Measurements from ENCODE around the gene SMC1B. TPM values are rescaled to one million over a fixed set of nuclear protein-coding genes. Genes with fewer than 3 reads are reported as not detected.
A peak's percentile ranks its signal among the peaks of the same experiment; 100 is the strongest.

Gene SMC1B
- total RNA-seq, 1 donor from 2014 or later, result not detected

- intact Hi-C loops (cut with micrococcal nuclease), result no loop called here
- Histone ChIP-seq H3K27ac (replicated peaks) (no peak overlapping the region), H3K4me3 (no peak overlapping the region), H3K36me3 (no peaks in the 10 kb centered on the region), H3K9me3 (replicated peaks) (no peaks in the 10 kb centered on the region), H3K4me1 (no peaks in the 10 kb centered on the region), H3K27me3 (ENCODE audit: low read depth) (no peaks in the 10 kb centered on the region)
- no peak for TF ChIP-seq CTCF (IDR thresholded peaks at IDR 0.05; ENCODE audit: borderline replicate concordance)
- DNase-seq, result no peak
Measured at GRCh38 chr22:45351956-45352355, 61.4 kb downstream of the SMC1B start.

GRCh38 chr22:45349916-45350315, 63.5 kb downstream of the SMC1B start:
- DNase-seq, result no peak
- Histone ChIP-seq H3K27me3 (ENCODE audit: low read depth) (no peaks in the 10 kb centered on the region), H3K4me3 (no peak overlapping the region), H3K9me3 (replicated peaks) (no peaks in the 10 kb centered on the region), H3K36me3 (no peaks in the 10 kb centered on the region), H3K4me1 (no peaks in the 10 kb centered on the region), H3K27ac (replicated peaks) (no peak overlapping the region)
- intact Hi-C loops (cut with micrococcal nuclease), result no loop called here
- no peak for TF ChIP-seq CTCF (IDR thresholded peaks at IDR 0.05; ENCODE audit: borderline replicate concordance)

GRCh38 chr22:45344334-45344733, 69.1 kb downstream of the SMC1B start:
- H3K27ac ChIP-seq (replicated peaks), result no peak overlapping the region
- no peak for TF ChIP-seq CTCF (IDR thresholded peaks at IDR 0.05; ENCODE audit: borderline replicate concordance)
- H3K4me1 ChIP-seq, result peaks cover 18% of the 10 kb centered on the region
- H3K27me3 ChIP-seq (ENCODE audit: low read depth), result no peaks in the 10 kb centered on the region
- H3K9me3 ChIP-seq (replicated peaks), result no peaks in the 10 kb centered on the region
- no peak overlapping the region for H3K4me3 ChIP-seq
- H3K36me3 ChIP-seq, result peaks cover 11% of the 10 kb centered on the region
- DNase-seq, result no peak
- intact Hi-C loops (cut with micrococcal nuclease), result no loop called here

DNA sequence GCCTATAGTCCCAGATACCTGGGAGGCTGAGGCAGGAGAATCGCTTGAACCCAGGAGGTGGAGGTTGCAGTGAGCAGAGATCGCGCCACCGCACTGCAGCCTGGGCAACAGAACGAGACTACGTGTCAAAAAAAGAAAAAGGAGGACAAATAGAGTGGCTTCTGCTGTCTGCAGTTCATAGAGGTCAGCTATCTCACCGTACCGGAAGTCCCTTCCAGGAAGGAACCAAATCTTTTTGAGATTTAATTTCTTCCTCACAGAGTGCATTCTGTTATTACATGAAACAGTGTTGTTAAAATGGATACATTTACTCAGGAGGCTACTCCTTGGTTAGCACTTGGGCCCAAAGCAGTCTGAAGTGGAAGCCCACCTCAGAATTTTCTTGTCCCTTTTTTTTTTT, 70.3 kb downstream of the SMC1B start:
- TF ChIP-seq CTCF (IDR thresholded peaks at IDR 0.05; ENCODE audit: borderline replicate concordance), result no peak
- Histone ChIP-seq H3K4me1 (peaks cover 18% of the 10 kb centered on the region), H3K27me3 (ENCODE audit: low read depth) (no peaks in the 10 kb centered on the region), H3K36me3 (peaks cover 22% of the 10 kb centered on the region), H3K27ac (replicated peaks) (no peak overlapping the region), H3K9me3 (replicated peaks) (no peaks in the 10 kb centered on the region), H3K4me3 (no peak overlapping the region)
- intact Hi-C loops (cut with micrococcal nuclease), result no loop called here
- no peak for DNase-seq

- H3K4me1 ChIP-seq, result peaks cover 32% of the 10 kb centered on the region
- DNase-seq, result no peak
- no peak overlapping the region for H3K4me3 ChIP-seq
- no peak for TF ChIP-seq CTCF (IDR thresholded peaks at IDR 0.05; ENCODE audit: borderline replicate concordance)
- H3K27ac ChIP-seq (replicated peaks), result peak overlapping the region; percentile 70
- H3K9me3 ChIP-seq (replicated peaks), result no peaks in the 10 kb centered on the region
- peaks cover 22% of the 10 kb centered on the region for H3K36me3 ChIP-seq
- intact Hi-C loops (cut with micrococcal nuclease), result no loop called here
- no peaks in the 10 kb centered on the region for H3K27me3 ChIP-seq (ENCODE audit: low read depth)
Measured at GRCh38 chr22:45341498-45341897, 71.9 kb downstream of the SMC1B start.

GRCh38 chr22:45340323-45340722, 73.1 kb downstream of the SMC1B start:
- no peak for TF ChIP-seq CTCF (IDR thresholded peaks at IDR 0.05; ENCODE audit: borderline replicate concordance)
- H3K36me3 ChIP-seq, result peaks cover 33% of the 10 kb centered on the region
- DNase-seq, result no peak
- intact Hi-C loops (cut with micrococcal nuclease), result no loop called here
- no peaks in the 10 kb centered on the region for H3K9me3 ChIP-seq (replicated peaks)
- no peak overlapping the region for H3K4me3 ChIP-seq
- no peak overlapping the region for H3K27ac ChIP-seq (replicated peaks)
- H3K4me1 ChIP-seq, result peaks cover 44% of the 10 kb centered on the region
- H3K27me3 ChIP-seq (ENCODE audit: low read depth), result no peaks in the 10 kb centered on the region
